Measurements from ENCODE around the gene CNIH3. TPM values are rescaled to one million over a fixed set of nuclear protein-coding genes. Genes with fewer than 3 reads are reported as not detected.

CNIH3 gene
- total RNA-seq, 1 donor: 3.9 TPM

GRCh38 chr1:224696891-224697765 is 81.0 kb downstream of the CNIH3 start:
- peak; percentile 71 for DNase-seq (ENCODE audit: low read depth)
- no peak for TF ChIP-seq CTCF (IDR thresholded peaks at IDR 0.05; ENCODE audit: insufficient read depth, low read depth, low read length)
- no peak overlapping the region for H3K4me3 ChIP-seq (ENCODE audit: low read depth, low read length)

GRCh38 chr1:224698015-224698451 is 81.9 kb downstream of the CNIH3 start:
- no peak for DNase-seq (ENCODE audit: low read depth)
- no peak overlapping the region for H3K4me3 ChIP-seq (ENCODE audit: low read depth, low read length)
- TF ChIP-seq CTCF (IDR thresholded peaks at IDR 0.05; ENCODE audit: insufficient read depth, low read depth, low read length): no peak

- TF ChIP-seq CTCF (IDR thresholded peaks at IDR 0.05; ENCODE audit: insufficient read depth, low read depth, low read length): peak; percentile 58
- peak; percentile 33 for DNase-seq (ENCODE audit: low read depth)
- no peak overlapping the region for H3K4me3 ChIP-seq (ENCODE audit: low read depth, low read length)
Measured at GRCh38 chr1:224700918-224701531, 84.9 kb downstream of the CNIH3 start.

GRCh38 chr1:224703702-224704101 is 87.6 kb downstream of the CNIH3 start:
- TF ChIP-seq CTCF (IDR thresholded peaks at IDR 0.05; ENCODE audit: insufficient read depth, low read depth, low read length): no peak
- H3K4me3 ChIP-seq (ENCODE audit: low read depth, low read length): no peak overlapping the region
- DNase-seq (ENCODE audit: low read depth): no peak

- no peak overlapping the region for H3K4me3 ChIP-seq (ENCODE audit: low read depth, low read length)
- TF ChIP-seq CTCF (IDR thresholded peaks at IDR 0.05; ENCODE audit: insufficient read depth, low read depth, low read length): no peak
- no peak for DNase-seq (ENCODE audit: low read depth)
Measured at GRCh38 chr1:224704107-224704735, 88.1 kb downstream of the CNIH3 start.

- no peak for TF ChIP-seq CTCF (IDR thresholded peaks at IDR 0.05; ENCODE audit: insufficient read depth, low read depth, low read length)
- H3K4me3 ChIP-seq (ENCODE audit: low read depth, low read length): no peak overlapping the region
- no peak for DNase-seq (ENCODE audit: low read depth)
Measured at GRCh38 chr1:224705578-224705977, 89.5 kb downstream of the CNIH3 start.

Data from fibroblast of villous mesenchyme (primary cell).